ENCODE measurements around the gene MZT1. TPM values are rescaled to one million over a fixed set of nuclear protein-coding genes. Genes with fewer than 3 reads are reported as not detected.

The MZT1 gene, protein sequence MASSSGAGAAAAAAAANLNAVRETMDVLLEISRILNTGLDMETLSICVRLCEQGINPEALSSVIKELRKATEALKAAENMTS
- 19.8 and 31.2 TPM in 2 replicates for total RNA-seq

GRCh38 chr13:72727417-72728289 lies at the start of gene MZT1, which contains the start of gene BORA:
Gene MZT1 (minus strand): TSS chr13:72727629. CDS start chr13:72727602, 27 bp downstream.
Gene BORA (plus strand): TSS chr13:72727923. CDS start chr13:72728941, 1,018 bp downstream.

Other genes starting within 250 kb of the MZT1 start
- gene BORA, start 294 bp upstream of the MZT1 start, total RNA-seq = 6.3 and 10.8 TPM in 2 replicates
- gene DIS3, start 54.3 kb upstream of the MZT1 start, total RNA-seq = 27.3 and 30.8 TPM in 2 replicates
- gene PIBF1, start 54.5 kb upstream of the MZT1 start, total RNA-seq = 10.4 and 13.4 TPM in 2 replicates

Measured in hair follicular keratinocyte (primary cell).